ENCODE measurements around the gene FBXL14.
A peak's percentile ranks its signal among the peaks of the same experiment; 100 is the strongest.
"Not testable (repeated sequence)": the region's sequence is repeated elsewhere in the genome, so short reads cannot be mapped to it uniquely, and the experiment has no call there.

The FBXL14 gene

DNA sequence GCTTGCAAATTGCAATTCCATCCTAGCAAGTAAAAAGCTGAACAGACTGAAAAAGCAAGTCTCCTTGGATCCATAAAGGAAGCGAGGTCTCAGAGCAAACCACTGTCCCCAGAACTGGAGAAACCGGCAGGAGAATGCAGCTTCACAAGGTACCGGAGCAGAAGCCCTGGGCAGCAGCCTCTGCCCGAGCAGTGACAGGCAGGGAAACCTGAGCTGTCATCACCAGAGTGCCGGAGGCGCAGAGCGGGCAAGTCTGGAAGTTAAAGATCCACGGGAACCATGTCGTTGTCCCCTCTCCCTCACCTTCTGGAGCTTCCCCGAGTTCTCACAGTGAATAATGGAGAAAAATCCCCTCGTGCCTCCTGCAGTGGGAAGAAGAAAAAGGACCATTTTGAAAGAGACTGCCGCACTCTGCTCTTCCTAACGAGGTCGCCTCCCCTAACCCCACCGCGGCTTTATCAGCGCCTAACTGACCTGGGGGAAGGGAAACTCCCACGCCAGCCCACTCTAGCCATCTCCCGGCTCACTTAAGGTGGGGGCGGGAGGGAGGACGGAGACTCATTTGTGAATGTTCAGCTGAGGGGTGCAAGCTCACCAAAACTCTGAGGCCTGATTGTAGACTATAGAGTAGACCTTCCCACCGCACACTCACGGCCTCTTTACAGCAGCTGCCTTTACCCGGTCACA lies 27.8 kb downstream of the FBXL14 start:
- DNase-seq, result no peak

DNA sequence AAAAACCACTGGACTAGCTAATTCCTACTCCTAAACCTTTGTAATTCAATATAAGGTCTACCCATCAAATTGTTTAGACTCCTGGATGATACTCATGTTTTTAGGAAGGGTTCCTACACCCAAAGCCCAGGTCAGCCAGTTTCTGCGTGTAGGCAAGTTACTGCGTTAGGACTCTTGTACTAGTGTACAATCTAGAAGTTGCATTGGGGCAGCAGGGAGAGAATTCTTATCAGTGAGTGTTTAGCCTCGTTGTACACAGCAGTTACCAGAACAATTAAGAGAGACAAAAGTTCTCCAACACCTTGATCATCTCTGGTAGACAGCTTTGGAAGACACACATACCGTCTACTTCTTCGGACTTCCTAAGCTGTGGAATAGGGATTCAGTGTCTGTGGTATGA lies 29.2 kb downstream of the FBXL14 start:
- DNase-seq, result no peak

DNA sequence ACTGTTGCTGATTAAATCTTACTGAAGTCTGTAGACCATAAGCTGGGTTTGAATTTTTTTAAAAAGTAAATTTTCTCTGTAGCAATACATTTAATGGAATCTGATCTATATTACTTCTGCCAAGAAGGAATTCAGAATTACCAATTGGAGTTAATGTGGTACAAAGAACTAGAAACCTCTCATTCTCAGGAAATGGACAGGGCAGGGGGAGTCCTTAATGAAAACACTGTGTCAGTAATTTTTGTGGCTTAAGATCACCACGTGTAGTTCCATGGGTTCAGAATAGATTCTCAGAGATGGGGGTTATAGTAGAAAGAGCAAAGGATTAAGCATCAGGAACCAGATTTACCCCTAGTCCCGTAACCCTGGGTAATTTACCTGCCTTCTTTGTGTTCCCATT lies 30.3 kb downstream of the FBXL14 start:
- DNase-seq, result no peak

DNA sequence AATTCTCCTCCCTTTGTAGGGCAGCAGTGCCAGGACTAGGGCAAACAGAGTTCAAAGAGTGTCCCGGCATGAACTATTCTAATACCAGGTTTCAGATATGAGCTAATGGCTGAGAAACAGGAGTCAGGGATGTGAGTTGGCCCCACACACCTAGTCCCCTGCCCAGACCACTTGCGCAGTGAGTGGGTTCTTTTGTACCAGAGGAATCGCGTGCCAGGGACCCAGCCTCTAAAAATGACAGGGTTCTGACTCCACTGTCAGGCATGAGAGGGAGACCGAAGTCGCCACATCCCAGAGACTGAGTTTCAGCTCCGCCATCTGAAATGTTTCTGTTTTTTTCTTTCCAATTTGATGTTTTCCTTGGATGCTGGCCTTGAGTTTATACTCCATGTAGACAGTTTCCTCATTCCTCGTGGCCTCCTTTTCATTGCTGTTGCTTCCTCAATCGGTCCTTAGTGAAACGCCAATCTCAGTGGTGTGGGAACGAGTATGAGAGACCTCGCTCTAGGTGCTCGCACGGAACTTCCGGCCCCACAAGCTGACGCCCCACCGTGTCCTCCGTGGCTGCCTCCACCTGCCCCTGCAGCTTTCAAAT lies 31.5 kb downstream of the FBXL14 start:
- no peak for DNase-seq

DNA sequence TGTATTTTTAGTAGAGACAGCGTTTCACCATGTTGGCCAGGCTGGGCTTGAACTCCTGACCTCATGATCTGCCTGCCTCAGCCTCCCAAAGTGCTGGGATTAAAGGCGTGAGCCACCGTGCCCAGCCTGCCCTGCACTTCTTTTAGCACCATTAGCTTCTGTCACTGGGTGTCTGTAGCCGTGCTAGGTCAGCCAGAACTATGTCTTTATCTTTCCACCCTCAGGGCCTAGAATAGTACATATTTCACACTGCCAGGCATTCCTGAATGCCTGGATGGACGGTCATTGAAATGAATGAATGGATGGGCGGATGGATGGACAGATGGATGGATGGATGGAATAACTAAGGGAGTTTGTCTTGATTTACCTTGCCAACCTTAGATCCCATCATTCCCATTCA lies 33.7 kb downstream of the FBXL14 start:
- no peak for DNase-seq

DNA sequence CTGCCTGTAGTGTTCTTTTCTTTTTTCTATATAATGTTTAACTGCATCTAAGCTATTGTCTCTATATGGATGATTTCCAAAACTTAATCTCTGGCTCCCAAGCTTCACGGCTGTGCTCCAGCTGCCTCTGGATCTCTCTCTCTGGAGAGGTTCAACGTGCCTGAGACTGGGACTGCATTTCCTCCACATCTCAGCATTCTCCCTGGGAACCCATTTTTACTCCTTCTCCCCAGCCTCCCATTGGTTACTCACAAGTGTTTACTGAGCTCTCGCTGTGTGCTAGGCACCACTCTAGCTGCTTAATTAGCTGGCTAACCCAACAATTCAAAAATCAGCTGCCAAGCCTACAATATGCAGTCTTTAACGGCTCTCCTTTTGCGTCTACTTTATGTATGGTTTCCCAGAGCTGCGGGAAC lies 34.7 kb downstream of the FBXL14 start:
- no peak for DNase-seq

DNA sequence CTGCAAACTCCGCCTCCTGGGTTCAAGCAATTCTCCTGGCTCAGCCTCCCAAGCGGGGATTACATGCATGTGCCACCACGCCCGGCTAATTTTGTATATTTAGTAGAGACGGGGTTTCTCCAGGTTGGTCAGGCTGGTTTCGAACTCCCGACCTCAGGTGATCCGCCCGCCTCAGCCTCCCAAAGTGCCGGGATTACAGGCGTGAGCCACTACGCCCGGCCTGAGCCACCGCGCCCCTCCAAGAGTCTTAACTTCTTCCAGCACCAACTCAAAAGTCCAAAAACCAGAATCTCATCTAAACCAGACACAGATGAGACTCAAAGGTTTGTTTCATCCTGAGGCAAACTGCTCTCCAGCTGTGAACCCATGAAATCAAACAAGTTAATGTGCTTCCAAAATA lies 36.3 kb downstream of the FBXL14 start:
- not testable (repeated sequence) for DNase-seq

DNA sequence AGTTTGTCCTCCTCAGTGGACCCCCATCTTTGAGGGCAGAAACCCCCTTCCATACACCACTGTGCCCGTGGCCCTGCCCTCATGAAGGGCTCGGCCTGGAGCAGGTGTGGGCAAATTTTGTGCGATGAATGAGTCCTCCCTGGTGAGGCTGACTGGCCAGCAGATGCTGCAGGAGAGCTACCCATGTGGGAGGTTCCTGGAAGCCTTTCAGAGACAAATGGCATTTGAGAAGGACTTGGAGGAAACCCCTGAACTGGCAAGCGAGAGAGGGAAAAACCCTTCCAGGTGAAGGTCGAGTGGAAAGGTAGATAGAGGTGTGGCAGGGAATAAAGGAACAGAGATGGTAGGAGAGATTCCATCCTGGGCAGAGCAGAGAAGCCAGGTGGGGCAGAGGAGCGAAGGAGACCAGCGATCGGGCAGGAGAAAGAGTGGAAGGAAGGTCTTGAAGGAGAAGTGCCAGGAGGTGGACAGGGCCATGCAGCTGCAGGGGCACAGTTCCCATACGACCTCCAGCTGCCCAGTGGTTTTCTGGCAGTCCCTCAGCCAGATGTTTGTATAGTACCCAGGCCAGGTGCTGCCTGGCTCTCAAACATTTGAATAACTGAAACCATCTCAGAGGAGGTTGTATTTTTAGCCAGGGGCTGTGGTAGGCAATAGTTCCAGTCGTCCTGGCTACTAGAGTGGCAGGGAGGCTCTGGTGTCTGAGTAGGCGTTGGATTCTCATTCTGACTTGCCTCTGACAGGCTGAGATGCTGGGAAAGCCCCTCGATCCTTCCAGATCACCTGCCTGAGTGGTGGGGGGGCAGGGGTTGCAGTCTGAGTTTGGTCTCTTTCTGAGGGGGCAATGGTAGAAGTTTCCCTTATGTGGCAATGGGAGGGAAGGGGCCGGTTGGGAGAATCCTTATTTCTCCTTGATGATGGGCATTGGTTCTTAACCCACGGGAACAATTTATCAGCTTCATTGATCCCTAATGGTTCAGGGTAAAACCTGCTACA lies 40.1 kb downstream of the FBXL14 start:
- DNase-seq, result peak; percentile 55 to 67

DNA sequence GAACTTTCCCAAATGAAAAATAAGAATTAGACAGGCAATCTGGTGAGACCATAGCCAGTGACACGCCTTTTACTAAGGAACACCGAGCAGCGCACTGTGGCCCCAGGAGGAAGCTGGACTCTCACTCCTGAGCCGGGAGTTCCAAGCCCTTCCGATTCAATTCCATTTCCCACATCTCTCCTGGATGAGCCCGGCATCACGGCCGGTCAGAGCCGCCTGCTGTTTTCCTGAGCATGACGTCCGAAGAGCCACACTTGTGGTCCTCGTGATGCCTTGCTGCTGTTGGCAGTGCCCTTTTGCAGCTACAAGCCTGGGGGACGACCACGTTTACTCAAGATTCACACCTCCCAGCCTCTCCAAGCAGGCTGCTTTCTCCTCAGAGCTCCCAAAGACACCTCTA lies 40.8 kb downstream of the FBXL14 start:
- DNase-seq, result no peak

DNA sequence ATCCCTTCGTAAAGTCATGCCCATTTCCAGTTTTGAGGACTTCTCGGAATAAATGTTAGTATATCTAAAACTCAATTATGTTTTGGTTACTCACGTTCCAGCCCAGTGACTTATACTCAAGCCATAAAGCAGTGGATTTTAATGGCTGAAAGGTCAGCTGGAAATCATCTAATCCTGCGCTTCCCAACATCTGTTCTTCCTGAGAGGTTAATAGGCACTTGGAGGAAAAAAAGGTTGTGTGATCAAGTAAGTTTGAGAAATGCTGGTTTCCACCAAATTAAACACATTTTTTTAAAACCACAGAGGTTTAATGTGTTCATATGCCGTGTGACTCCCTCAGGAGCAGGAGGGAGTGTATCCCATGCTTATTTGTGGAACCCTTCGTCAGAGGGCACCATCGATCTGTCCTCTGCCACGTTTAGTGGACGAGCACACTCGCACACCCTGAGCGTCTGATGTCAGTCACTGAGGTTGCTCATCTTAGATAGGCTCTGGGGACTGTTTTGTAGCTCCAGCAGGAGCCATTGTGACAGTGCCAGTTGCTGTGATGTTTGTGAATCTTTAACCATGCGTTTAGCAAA lies 41.4 kb downstream of the FBXL14 start:
- DNase-seq, result no peak

DNA sequence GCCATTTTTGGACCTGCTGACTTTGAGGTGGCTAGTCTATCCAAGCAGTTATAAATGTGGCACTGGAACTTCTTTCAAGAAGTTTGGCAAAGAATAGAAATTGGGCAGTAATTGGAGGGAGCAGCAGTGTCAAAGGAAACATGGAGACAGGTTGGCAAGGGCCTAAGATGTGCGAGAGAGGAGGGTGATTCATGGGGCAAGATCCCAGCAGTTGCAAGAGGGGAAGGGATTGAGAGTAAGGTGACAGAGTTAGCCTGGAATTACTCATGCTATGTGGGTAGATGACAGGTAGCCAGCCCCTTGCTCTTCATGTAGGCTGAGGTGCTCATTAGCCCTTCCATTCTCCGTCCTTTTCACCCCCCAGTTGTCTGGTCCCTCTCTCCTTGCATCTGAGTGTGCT lies 42.2 kb downstream of the FBXL14 start:
- DNase-seq, result no peak

DNA sequence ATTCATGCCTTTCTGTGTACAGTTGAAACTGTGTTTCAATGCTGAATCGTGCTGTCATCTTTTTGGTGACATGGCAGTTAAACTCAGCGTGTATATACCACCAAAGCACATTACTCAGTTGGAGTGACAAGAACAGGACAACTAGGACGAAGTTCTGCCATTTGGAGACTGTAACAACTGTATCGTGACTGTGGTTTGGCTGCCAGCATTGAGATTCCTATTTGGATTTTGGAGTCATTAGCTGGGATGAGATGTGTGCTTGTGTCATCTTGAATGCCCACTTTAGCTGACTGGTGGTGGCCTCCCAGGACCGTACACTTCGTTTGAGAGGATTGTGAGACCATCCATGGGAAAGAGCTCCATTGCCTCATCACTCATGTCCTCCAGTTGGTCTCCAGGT lies 42.9 kb downstream of the FBXL14 start:
- no peak for DNase-seq

DNA sequence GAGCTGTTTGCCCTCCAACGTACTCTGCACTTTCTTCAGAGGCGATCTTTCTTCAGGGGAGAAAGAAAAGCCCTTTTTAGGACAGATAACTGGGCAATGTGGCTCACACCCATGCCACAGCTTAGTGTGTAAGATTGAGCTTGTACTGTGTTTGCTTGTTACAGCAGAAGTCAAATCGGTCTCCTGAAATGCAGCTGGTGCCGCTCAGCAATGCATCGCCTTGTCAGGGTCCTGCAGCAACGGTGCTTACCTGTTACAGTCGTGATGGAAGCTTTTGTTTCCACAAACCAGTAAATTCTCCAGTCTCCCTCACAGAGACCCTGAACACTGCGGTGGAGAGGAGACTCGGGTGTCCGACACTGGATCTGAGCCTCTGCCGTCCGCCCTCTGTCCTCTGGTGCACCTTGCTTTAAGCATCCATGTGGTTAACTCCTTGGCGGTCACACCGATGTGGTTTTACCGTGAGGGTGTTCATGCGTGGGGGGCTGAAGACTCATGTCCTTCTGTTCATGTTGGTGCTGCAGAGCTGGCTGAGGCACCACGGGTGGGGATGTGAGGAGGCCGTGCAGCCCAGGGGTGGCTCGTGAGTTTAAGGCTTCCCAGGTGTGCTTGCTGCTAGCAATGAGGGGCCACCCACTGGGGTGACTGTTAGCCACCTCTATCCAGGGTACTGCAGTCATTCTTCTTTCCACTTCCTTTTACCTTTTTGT lies 47.3 kb downstream of the FBXL14 start:
- DNase-seq, result no peak

DNA sequence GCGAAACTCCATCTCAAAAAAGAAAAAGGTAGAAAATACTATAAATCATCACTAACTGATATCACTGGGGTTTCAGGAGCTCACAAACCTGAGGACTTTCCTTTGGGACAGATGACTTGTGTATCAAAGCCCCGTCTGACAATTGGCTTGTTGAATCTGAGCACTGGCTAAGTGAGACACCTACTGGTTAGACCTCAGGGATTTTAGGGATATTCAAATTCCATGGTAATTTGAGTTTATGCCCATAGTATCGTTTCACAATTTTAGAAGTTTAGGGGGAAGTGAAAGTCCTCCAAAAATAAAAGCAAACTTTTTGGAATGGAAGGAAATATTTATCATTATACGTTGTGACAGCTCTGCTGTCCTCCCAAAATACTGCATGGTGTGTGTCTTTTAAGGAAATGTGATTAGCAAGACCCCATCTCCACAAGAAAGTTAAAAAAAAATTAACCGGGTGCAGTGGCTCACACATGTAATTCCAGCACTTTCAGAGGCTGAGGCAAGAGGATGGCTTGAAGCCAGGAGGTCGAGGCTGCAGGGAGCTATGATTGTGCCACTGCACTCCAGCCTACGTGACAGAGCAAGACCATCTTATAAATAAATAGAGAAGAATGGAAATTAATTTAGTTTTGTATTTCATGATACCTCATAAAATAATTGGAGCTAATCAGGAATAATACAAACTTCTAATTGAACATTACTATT lies 49.2 kb downstream of the FBXL14 start:
- DNase-seq, result no peak

DNA sequence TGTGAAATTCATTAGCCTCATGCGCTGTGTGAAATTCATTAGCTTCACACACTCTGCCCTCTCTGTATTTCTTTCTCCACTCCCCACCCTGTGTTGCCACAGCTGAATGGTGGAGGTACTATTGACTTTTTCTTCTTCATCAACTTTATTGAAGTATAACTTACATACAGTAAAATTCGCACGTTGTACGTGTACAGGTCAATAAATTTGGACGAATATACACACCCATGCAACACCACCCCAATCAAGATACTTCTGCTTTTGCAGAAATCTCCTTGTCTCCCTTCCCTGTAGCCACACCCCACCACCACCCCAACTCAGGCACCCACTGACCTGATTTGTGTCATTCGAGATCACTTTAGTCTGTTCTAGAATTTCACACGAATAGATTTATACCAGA lies 51.8 kb downstream of the FBXL14 start:
- no peak for DNase-seq

DNA sequence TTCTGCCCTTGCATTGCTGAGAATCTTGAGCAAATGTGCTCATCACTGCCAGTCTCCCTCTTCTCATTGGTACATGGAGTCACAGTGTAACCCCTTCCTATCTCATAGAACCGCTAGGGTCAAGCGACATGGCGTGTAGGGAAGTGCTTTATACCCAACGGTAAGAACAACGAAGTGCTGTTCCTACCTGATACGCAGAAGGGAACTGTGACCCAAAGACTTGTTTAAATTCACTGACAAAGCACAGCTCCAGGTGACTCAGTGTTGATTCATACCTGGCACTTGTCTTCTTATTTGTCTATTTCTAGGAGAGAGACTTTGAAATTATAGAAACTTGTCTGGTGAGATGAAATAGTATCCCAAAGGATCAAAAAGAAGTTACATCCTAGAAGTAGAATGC lies 53.7 kb downstream of the FBXL14 start:
- no peak for DNase-seq

DNA sequence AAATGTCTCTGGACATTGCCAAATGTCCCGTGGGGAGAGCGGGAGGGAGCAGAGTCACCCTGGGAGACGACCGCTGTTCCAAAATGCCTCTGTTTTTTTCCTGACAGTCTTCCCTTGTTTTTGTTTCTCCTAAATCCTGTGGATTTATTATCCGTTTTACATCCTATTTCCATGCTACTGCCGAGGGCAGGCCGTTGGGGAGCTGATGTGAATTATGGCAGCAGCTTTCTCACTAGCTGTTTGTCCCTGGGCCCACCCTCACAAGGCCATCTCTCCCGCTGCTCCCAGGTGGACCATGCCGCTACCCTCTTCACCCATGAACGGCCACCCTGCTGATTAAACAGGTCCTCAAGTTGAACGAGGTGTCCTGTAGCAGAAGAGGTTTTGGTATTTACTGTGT lies 55.2 kb downstream of the FBXL14 start:
- DNase-seq, result no peak

DNA sequence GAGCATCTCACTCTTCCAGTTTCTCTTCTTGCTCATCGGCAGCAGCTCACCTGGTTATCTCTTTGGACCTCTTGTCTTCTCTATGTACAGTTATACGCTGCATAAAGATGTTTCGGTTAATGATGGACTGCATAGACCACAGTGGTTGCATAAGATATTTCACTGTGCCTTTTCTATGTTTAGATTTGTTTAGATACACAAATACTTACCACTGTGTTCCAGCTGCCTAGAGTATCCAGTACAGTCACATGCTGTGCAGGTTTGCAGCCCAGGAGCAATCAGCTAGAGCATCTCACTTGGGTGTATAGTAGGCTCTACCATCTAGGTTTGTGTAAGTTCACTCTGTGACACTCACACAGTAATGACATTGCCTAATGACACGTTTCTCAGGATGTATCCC lies 57.6 kb downstream of the FBXL14 start:
- DNase-seq, result no peak

DNA sequence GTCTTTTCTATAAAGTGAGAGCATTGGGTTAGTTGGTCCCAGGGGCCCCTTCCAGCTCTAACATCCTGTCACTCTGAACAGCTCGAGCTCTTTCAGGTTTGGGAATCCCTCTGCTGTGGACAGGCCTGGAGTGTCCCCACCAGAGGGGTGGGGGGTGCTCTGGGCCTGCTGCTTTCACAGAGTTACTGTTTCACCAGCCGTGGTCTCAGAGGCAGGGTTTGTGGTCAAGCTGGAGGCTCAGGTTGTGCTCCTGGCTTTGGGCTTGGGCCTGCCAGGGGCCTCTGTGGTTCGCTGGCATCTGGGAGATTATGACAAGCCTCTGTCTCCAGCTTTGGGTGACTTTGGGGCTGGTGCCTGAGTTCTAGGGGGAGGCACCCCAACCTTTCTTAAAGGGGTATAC lies 59.6 kb downstream of the FBXL14 start:
- no peak for DNase-seq

DNA sequence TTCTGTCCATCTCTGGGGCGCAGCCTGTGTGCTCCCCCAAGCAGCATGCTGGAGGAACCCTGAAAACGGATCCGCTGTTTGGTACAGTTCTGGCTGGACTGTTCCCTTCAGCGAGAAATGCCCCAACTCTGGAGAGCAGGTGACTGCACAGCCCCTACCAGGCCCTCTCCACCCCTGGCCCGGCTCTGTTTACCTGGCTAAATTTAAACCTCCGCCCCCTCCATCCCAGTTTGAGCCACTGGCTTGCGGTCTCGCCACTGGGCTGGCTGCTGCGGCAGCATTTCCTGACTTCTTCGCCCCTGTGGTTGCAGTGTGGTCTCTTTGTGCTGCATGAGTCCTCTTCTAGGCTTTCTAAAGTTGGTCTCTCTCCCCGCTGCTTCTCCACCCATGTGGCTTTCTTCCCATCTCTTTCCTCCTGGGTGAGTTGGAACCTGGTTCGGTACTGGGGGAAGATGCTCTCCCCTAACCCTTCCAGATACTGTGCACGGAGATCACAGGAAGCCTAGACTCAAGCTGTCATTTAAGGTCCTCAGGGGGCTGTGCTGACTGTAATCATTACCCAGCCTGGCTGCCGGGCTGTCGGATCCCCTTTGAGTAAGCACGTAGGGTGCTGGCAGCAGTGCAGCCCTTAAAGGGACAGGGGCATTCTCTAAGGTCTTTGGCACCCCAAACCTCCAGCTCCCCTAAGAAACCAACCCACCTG lies 60.6 kb downstream of the FBXL14 start:
- DNase-seq, result peak; percentile 58 to 70

DNA sequence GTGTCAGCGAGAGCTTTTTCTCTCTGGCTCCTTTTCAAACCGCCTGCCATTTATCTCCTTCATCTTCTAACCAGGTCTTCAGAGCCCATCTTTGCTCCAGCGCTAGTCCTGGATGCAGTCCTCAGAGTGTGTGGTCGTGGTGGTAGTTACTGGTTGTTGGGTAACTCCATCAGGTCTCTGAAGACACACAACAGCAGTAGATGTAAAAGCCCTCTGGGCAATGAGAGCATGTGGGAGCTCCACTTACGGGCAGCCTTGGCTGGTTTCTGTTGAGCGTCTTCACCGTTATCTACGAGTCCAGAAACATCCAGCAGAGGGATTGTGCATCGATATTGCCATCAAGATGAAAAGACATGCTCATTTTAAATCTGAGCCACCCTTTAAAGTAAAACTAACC lies 61.2 kb downstream of the FBXL14 start:
- peak; percentile 17 to 32 for DNase-seq

All from activated CD4-positive, alpha-beta T cell treated with anti-CD3 and anti-CD28 coated beads, Interleukin-2, amount 50 U/mL, for 48 hours (primary cell).